NCI-H524 treated with DMSO at 0.1 percent for 48 hours (cell line): ENCODE data around the gene MAP4K4.

Experiments used
- DNase-seq: peaks from one replicate; lab custom pipeline; 2025; lab: John Stamatoyannopoulos, UW

MAP4K4 gene

GRCh38 chr2:101697124-101698013, at the start of gene MAP4K4:
Gene MAP4K4, plus strand, starts transcription at chr2:101697707. Its CDS starts 374 bp downstream, at chr2:101698081.
- DNase-seq: no peak

- no peak for DNase-seq
Observed at GRCh38 chr2:101653469-101653868, 44.0 kb upstream of the MAP4K4 start.

- no peak for DNase-seq
Observed at GRCh38 chr2:101655702-101656422, 41.6 kb upstream of the MAP4K4 start.

- DNase-seq: no peak
Observed at GRCh38 chr2:101657787-101658186, 39.7 kb upstream of the MAP4K4 start.

- no peak for DNase-seq
Observed at GRCh38 chr2:101658387-101658786, 39.1 kb upstream of the MAP4K4 start.

- no peak for DNase-seq
Observed at GRCh38 chr2:101665312-101665711, 32.2 kb upstream of the MAP4K4 start.

GRCh38 chr2:101667823-101668222, 29.7 kb upstream of the MAP4K4 start:
- no peak for DNase-seq

GRCh38 chr2:101672047-101672446, 25.5 kb upstream of the MAP4K4 start:
- DNase-seq: no peak

GRCh38 chr2:101673920-101674319, 23.6 kb upstream of the MAP4K4 start:
- no peak for DNase-seq

- no peak for DNase-seq
Observed at GRCh38 chr2:101675512-101675911, 22.0 kb upstream of the MAP4K4 start.

- DNase-seq: no peak
Observed at GRCh38 chr2:101676674-101677073, 20.8 kb upstream of the MAP4K4 start.

GRCh38 chr2:101677658-101678057, 19.8 kb upstream of the MAP4K4 start:
- no peak for DNase-seq

- no peak for DNase-seq
Observed at GRCh38 chr2:101678379-101678778, 19.1 kb upstream of the MAP4K4 start.

- no peak for DNase-seq
Observed at GRCh38 chr2:101679037-101679726, 18.3 kb upstream of the MAP4K4 start.

- DNase-seq: no peak
Observed at GRCh38 chr2:101679801-101680487, 17.6 kb upstream of the MAP4K4 start.

GRCh38 chr2:101682311-101682710, 15.2 kb upstream of the MAP4K4 start:
- no peak for DNase-seq

GRCh38 chr2:101684313-101684712, 13.2 kb upstream of the MAP4K4 start:
- DNase-seq: no peak

- no peak for DNase-seq
Observed at GRCh38 chr2:101688261-101688660, 9.2 kb upstream of the MAP4K4 start.

- no peak for DNase-seq
Observed at GRCh38 chr2:101689114-101689825, 8.2 kb upstream of the MAP4K4 start.

GRCh38 chr2:101690547-101691152, 6.9 kb upstream of the MAP4K4 start:
- no peak for DNase-seq

GRCh38 chr2:101692041-101692440, 5.5 kb upstream of the MAP4K4 start:
- no peak for DNase-seq
